GM12891 (cell line): ENCODE measurements around the gene DNAJC15.

Experiments used
- PAX5 ChIP-seq: IDR thresholded peaks from 2 replicates; pipeline ENCODE4 v1.6.1; 2011; ENCODE audit warnings: low read length, moderate library complexity, mild to moderate bottlenecking; ENCODE audit not compliant: insufficient read depth, severe bottlenecking
- POLR2A ChIP-seq: IDR thresholded peaks from 2 replicates; pipeline ENCODE4 v1.6.1; 2011; ENCODE audit warnings: low read depth, low read length, control low read depth
- POLR2AphosphoS5 ChIP-seq: IDR thresholded peaks from 2 replicates; pipeline ENCODE4 v1.6.1; 2011; ENCODE audit warnings: low read depth, low read length, control low read depth
- POU2F2 ChIP-seq: IDR thresholded peaks from 2 replicates; pipeline ENCODE4 v1.6.1; 2011; ENCODE audit warnings: low read depth, mild to moderate bottlenecking, control low read depth, low read length, moderate library complexity
- SPI1 ChIP-seq: IDR thresholded peaks from 2 replicates; pipeline ENCODE4 v1.6.1; 2011; ENCODE audit warnings: low read depth, low read length, control low read depth
- TAF1 ChIP-seq: IDR thresholded peaks from 2 replicates; pipeline ENCODE4 v1.6.1; 2011; ENCODE audit warnings: low read depth, low read length, control low read depth

- no peak for TF ChIP-seq POLR2AphosphoS5
- no peak for TF ChIP-seq POLR2A
- TF ChIP-seq PAX5 = no peak
- no peak for TF ChIP-seq POU2F2
- TF ChIP-seq TAF1 = no peak
- TF ChIP-seq SPI1 = no peak
Observed at GRCh38 chr13:43153436-43154090, 130.2 kb downstream of the DNAJC15 start.
